BE2C (cell line): ENCODE measurements around the gene KAZALD1.

ENCODE experiments used
- DNase-seq: peaks from one replicate; pipeline ENCODE4 v3.0.0-alpha.2; 2020
- H3K27me3 ChIP-seq: fragments of 250-450 bp; sonication (Bioruptor Pico); 2 replicates; pipeline ENCODE4 v1.5.1; 2020; ENCODE audit warnings: mild to moderate bottlenecking
- H3K36me3 ChIP-seq: fragments of 250-450 bp; sonication (Bioruptor Pico); 2 replicates; pipeline ENCODE4 v1.5.1; 2020; ENCODE audit warnings: mild to moderate bottlenecking
- H3K4me1 ChIP-seq: fragments of 250-450 bp; sonication (Bioruptor Pico); 2 replicates; pipeline ENCODE4 v1.5.1; 2020
- H3K4me3 ChIP-seq: 2 replicates; pipeline ENCODE4 v1.5.1; 2011; ENCODE audit warnings: low read depth, low read length
- H3K9me3 ChIP-seq: fragments of 250-450 bp; sonication (Bioruptor Pico); 2 replicates; pipeline ENCODE4 v1.5.1; 2020
- TF ChIP-seq, protein P1 (sequence below): IDR thresholded peaks from 2 replicates; pipeline ENCODE4 v1.5.1; 2012; ENCODE audit warnings: mild to moderate bottlenecking, low read depth, low read length

The KAZALD1 gene

DNA sequence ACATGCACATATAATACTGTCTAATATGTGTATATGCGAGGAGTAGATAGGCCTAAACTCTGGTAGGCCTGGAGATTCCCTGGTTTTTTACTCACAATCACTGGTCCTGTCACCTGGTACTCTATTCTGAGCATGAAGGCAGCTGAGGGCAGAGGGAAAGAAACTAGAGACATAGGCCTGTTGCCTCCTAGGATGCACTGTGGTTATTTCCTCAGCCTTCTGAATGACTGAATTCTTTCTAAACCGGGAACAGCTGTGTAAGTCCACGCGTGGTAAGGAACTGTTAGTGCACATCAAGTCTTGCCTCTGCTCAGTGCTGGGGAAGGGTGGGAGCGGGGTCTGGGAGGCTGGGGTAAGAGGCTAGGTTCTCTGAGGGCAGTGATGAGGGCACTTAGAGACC is 7.7 kb downstream of the KAZALD1 start:
- no peaks in the 10 kb centered on the region for H3K36me3 ChIP-seq
- no peak for DNase-seq
- TF ChIP-seq, protein P1, sequence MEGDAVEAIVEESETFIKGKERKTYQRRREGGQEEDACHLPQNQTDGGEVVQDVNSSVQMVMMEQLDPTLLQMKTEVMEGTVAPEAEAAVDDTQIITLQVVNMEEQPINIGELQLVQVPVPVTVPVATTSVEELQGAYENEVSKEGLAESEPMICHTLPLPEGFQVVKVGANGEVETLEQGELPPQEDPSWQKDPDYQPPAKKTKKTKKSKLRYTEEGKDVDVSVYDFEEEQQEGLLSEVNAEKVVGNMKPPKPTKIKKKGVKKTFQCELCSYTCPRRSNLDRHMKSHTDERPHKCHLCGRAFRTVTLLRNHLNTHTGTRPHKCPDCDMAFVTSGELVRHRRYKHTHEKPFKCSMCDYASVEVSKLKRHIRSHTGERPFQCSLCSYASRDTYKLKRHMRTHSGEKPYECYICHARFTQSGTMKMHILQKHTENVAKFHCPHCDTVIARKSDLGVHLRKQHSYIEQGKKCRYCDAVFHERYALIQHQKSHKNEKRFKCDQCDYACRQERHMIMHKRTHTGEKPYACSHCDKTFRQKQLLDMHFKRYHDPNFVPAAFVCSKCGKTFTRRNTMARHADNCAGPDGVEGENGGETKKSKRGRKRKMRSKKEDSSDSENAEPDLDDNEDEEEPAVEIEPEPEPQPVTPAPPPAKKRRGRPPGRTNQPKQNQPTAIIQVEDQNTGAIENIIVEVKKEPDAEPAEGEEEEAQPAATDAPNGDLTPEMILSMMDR: no peak
- H3K4me1 ChIP-seq: peaks cover 14% of the 10 kb centered on the region
- H3K27me3 ChIP-seq: no peaks in the 10 kb centered on the region
- H3K9me3 ChIP-seq: no peaks in the 10 kb centered on the region
- no peak overlapping the region for H3K4me3 ChIP-seq

DNA sequence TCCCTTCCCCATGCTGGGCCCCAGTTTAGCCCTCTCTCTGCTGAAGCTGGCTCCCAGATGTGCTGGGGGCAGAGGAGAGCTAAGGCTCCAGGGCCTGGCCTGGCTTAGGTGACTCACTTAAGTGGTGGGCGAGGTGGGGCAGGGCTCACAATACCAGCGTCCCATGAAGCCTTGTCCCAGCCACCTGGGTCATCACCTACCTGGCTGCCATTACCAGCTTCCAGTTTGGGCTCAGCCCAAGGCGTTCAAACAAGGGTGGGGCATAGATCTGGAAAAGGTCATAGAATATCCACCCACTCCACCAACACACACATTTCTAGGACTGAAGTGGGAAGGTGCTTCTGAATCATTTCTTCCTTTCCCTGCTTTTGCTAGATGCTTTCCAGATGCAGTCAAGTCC is 8.3 kb downstream of the KAZALD1 start:
- Histone ChIP-seq H3K9me3 (no peaks in the 10 kb centered on the region), H3K4me3 (no peak overlapping the region), H3K36me3 (no peaks in the 10 kb centered on the region), H3K27me3 (no peaks in the 10 kb centered on the region), H3K4me1 (peaks cover 9% of the 10 kb centered on the region)
- TF ChIP-seq, protein P1: no peak
- DNase-seq: no peak

DNA sequence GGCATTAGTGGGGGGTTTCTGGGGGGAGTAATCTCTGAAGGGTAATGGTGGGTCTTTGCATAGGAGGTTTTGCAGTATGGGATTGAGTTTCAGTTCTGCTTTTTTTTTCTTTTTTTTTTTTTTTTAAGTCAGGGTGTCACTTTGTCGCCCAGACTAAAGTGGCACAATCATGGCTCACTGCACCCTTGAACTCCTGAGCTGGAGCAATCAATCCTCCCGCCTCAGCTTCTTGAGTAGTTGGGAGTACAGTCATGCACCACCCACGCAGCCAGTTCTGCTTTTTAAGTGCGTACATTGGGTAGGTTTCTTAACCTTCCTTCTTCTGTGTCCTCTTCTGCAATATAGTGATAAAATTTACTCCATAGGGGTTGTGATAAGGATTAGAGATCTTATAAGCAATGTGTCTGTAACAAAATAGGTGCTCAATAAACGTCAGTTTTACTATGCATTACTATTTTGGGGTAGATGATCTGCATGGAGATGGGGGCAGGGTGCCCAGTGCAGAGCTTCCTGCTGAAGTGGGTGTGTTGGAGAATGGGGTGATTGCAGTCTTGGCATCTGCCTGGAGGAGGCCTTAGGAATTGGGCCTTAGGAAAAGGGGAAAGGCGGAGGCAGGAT is 9.6 kb downstream of the KAZALD1 start:
- no peaks in the 10 kb centered on the region; the same call in 1 of the 2 replicates for H3K4me1 ChIP-seq
- no peak for DNase-seq

DNA sequence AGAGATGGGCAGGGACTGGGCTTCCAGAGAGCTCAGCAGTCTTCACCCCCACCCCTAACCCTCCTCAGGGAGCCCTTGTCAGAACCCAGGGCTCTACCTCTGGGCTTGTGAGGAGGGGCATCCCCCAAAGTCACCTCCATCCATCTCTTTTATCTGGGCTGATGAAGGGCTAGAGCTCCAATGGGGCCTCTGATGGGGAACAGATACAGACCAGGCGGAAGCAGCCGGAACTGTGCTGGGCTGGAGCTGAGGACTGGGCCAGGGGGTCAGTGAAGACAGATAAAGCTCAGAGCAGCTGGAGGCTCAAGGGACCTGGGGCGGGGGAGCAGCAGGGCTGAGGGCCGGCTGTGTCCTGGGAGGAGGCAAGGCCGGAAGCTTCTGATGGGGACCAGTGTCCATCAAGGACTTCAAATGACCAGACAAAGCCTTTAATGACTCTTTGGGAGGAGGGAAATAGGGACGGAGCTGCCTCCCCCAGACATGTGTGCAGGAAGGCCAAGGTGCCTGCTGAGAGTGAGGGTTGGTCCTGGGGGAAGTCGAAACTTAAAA is 10.2 kb downstream of the KAZALD1 start:
- Histone ChIP-seq H3K27me3 (no peaks in the 10 kb centered on the region), H3K9me3 (no peaks in the 10 kb centered on the region), H3K36me3 (no peaks in the 10 kb centered on the region), H3K4me1 (no peaks in the 10 kb centered on the region; the same call in 1 of the 2 replicates), H3K4me3 (no peak overlapping the region)
- no peak for DNase-seq
- TF ChIP-seq, protein P1: no peak

More for the DNA sequence above, 9.6 kb downstream of the KAZALD1 start:
- Histone ChIP-seq H3K36me3 (no peaks in the 10 kb centered on the region), H3K9me3 (no peaks in the 10 kb centered on the region), H3K4me3 (no peak overlapping the region), H3K27me3 (no peaks in the 10 kb centered on the region)
- TF ChIP-seq, protein P1: no peak

DNA sequence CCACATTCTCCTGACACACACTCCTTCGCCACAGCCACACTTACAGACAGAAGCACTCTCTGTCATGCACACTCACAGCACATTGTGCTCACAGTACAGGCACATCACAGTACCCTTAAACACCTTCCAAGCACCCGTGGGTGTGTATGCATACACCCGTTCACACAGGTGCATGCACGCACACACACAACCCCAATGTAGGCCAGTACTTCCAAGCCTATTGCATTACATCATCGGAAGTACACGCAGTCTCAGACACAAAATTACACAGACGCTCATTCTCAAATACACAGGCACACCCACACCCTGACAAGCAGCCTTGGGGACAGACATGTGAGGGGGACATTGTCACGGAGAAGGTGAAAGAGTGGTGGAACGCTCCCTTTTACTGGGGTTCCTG is 11.1 kb downstream of the KAZALD1 start:
- Histone ChIP-seq H3K4me1 (no peaks in the 10 kb centered on the region; the same call in 1 of the 2 replicates), H3K27me3 (no peaks in the 10 kb centered on the region)
- TF ChIP-seq, protein P1: no peak

DNA sequence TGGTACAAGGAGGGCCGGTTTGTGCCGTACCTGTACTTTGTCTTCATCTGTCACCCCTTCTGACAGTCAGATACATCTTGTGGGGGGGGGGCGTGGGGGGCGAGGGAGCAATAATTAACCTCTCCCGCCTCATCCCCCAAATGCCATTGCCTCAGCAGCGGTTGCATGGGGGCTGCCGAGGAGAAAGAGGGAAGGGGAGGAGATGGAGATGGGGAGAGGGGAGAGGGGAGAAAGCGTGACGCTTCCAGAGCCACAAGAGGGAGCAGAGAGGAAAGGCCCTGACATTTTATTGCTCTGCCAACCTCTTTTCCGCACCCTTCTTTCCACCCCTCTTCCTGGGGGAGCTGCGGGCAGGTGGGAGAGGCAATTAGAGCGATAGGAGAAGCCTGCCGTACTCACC is 11.8 kb downstream of the KAZALD1 start:
- H3K9me3 ChIP-seq: no peaks in the 10 kb centered on the region
- TF ChIP-seq, protein P1: peak; percentile 25
- no peaks in the 10 kb centered on the region for H3K36me3 ChIP-seq
- no peak overlapping the region for H3K4me3 ChIP-seq
- DNase-seq: no peak
- no peaks in the 10 kb centered on the region; the same call in 1 of the 2 replicates for H3K4me1 ChIP-seq
- H3K27me3 ChIP-seq: no peaks in the 10 kb centered on the region

More for the DNA sequence above, 11.1 kb downstream of the KAZALD1 start:
- Histone ChIP-seq H3K9me3 (no peaks in the 10 kb centered on the region), H3K36me3 (no peaks in the 10 kb centered on the region), H3K4me3 (no peak overlapping the region)
- no peak for DNase-seq
